NCI-H446 treated with DMSO at 0.1 percent for 48 hours (cell line): Measurements from ENCODE around the gene ZNF132.
"Not testable (repeated sequence)": the region's sequence is repeated elsewhere in the genome, so short reads cannot be mapped to it uniquely, and the experiment has no call there.

Experiments
- DNase-seq: peaks from one replicate; lab custom pipeline; 2025; lab: John Stamatoyannopoulos, UW

Gene ZNF132

DNA sequence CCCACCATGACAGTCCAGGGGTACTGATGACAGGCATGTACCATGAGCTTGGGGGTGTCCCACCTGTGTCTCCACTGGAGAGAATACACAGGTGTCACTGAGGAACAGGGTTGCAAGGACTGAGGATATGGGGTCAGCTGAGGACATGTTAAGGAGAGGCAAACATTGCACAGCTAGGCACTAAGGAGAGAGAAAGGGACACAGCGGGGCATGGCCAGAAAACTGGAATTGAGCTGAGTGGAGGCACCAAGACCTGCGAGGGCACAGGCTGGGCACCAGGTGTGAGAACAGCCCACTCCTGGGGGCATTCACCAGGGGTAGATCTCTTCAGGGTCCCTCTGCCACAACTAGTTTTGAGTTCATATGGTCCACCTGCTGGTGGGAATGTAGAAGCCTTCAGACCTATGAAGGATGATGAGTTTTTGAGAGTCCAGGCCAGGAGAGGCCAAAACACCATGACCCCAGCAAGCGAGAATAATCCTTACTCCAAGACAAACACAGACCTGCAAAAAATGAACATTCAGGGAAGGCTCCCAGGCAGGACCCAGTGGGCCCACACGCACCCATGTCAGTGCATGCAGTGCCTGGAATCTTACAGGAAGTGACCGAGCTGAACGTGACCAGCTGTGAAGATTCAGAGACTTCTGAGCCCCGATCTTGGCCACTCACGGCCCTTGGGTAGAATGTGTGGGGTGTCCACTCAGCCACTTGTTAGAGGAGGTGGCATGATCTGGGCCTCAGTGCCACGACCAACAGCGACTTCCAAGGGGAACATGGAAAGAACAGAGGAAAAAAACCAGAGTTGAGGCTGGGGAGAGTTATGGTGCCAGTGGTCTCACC lies 32.9 kb downstream of the ZNF132 start:
- DNase-seq = no peak

DNA sequence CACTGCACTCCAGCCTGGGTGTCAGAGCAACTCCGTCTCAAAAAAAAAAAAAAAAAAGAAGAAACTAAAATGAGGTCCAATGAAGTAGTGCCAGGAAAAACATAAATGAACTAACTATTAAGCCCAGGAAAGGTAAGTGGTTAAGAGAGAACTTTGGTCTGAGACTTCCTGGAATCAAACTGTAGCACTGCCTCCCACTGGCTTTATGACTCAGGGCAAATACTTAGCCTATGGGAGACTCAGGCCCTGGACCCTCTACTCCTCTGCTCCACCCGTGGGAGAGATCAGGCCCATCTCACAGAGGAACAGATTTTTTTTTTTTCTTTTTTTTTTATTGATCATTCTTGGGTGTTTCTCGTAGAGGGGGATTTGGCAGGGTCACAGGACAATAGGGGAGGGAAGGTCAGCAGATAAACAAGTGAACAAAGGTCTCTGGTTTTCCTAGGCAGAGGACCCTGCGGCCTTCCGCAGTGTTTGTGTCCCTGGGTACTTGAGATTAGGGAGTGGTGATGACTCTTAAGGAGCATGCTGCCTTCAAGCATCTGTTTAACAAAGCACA lies 36.0 kb downstream of the ZNF132 start:
- not testable (repeated sequence) for DNase-seq

DNA sequence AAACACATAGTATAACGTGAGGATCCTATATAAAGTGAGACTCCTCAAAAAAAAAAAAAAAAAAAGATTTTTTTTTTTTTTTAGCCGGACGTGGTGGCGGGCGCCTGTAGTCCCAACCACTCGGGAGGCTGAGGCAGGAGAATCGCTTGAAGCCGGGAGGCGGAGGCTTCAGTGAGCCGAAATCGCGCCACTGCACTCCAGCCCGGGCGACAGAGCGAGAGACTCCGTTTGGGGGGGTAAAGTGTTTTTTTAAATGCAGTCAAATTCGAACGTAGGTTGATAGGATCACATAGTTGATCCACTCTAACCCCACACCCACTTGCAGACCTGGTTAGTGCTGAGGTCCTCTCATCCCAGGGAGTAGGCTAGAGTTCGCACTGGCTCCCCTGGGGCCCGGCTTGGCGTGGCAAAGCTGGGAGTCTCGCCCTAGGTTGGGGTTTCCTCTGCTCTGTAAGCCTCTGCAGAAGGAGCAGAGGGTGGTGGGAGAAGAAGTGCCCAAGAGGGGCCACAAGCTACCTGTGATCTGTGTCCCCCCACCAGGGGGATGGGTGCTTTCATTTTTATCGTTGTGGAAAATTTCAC lies 38.0 kb downstream of the ZNF132 start:
- no peak for DNase-seq

DNA sequence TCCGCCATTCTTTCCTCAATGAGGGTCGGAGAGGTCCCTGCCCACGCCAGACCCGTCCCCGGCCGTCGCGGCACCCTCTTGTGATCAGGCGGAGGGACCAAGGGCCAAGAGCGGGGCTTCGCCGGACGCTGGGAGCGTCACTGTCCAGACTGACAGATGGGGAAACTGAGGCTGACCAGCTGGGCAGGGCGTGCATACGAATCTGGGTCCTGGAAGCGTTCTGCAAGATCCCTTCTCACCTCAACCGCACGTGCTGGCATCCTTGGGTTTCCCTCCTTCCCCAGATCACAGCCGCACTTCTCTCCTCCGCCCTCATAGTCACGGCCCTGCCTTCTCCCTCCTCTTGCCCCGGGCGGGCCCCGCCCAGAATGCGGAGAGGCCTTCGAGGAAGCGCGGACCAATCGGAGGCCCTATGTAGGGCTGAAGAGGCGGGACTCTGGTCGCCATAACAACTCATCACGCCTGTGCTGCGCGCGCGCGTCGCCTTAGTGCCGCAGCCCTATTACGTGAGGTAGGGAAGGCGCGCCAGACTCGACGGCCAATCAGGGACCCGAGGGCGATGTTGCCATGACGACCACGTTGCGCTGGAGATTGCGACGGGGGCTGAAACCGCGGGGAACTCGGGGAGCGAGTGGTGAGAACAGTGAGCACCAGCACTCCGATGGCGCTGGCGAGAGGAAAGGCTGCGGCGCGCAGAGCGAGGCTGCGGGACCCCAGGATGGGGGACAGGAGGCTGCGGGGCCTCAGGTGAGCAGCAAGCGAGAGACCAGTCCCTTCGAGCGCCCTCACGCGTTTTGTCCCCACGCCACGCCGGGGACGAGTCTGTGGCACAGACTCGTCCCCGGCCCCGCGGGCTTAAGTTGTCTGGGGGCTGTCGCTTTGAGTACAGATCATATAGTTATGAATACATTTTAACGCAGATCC lies 38.8 kb downstream of the ZNF132 start:
- peak; percentile 99 for DNase-seq

DNA sequence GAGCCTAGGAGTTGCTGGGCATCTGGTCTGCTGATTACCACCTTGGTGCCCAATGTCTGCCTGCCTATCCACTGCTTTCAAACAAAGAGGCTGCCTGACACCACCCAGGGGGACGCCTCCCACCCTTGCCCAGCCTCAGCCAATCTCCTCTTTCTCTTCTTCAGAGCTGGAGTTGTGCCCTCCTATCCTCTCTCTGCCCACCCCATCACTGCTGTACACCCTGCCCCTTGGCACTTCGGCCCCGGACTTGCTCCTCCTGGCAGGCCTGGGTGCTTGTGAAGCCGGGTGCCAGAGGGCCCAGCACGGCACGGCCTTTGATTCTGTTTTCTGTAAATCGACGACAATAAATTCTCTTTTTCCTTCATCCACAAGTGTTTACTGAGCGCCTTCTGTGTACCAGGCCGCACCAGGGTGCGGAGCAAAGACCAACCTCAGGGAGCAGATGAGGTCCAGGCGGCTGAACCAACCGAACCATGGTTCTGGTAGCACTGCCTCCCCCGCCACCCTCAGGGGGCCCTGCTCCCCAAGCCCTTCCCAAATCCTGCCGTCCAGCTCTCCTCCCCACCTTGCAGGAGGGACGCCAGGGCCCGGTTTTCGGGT lies 39.5 kb downstream of the ZNF132 start:
- DNase-seq = peak; percentile 84

DNA sequence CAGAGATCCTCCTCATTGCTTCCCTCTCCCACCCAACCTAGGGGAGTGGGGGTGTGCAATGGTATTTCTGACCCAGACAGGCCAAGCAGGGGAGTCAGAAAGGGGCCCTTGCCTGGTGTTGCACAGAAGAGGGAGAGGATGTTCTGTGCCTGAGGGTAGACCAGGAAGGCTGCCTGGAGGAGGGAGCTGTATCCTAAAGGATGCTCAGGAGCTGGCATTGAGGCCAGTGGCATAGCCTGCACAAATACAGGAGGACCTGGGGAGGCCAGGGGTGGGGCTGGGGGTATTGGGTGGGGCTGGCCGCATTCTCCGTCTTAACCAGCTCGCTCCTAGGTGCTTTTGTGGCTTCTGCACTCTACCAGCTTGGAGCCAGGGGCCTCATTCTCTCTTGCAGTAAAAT lies 40.0 kb downstream of the ZNF132 start:
- DNase-seq = no peak

DNA sequence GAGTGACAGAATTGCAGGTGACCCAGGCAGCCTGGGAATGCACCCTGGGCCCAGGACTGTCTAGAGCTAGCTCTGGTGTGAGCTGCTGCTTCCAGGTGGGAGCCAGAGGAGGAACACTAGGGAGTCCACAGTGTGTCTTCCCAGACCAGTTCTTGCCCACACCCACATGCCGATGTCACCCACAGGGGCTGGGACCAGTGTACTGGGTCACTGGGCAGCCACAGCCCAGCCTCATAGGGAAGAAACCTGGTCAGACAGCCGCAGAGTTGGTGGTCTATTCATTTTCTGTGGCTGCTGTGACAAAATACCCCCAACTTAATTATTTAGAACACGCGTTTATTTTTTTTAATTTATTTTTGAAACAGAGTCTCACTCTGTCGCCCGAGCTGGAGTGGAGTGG lies 41.4 kb downstream of the ZNF132 start:
- no peak for DNase-seq

DNA sequence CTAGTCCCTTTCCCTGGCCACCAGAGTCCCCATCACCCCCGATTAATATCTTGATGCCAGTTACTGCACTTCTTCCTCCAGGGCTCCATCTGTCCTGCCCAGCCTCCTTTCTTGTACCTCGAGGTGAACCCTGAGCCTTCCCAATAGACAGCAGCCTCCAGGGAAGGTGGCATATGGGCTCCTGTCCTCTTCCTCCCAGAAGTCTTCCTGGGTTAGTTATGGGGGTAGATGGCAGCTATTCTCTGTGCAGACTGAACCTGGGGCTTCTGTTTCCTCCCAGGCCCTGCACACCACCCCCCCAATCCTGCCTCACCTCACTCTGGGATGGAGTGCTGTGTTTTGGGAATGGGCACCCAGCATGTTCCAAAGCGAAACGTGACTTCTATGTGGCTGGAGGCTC lies 41.9 kb downstream of the ZNF132 start:
- no peak for DNase-seq

DNA sequence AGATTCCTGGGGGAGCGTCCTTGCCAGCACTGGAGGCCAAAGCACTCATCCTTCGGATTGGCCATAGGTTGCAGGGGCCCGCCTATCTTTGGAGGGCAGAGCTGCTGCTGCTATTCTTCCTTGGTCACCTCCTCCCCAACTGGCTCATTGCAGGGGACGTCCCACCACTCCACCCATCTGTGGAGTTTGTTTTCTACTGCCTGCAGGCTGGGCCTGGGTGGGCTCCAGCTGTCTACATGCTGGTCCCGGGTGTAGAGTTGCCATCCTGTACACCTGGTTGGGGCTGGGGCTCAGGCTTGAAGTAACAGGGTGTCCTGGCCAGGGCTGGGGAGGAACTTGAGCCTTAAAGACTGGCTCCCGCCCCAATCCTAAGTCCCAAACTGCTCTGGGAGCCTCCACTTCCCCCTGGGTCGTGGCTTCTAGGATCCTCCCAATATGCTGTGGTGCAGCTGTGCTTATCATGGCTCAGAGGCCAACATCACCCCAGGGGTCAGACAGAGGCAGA lies 42.4 kb downstream of the ZNF132 start:
- no peak for DNase-seq

DNA sequence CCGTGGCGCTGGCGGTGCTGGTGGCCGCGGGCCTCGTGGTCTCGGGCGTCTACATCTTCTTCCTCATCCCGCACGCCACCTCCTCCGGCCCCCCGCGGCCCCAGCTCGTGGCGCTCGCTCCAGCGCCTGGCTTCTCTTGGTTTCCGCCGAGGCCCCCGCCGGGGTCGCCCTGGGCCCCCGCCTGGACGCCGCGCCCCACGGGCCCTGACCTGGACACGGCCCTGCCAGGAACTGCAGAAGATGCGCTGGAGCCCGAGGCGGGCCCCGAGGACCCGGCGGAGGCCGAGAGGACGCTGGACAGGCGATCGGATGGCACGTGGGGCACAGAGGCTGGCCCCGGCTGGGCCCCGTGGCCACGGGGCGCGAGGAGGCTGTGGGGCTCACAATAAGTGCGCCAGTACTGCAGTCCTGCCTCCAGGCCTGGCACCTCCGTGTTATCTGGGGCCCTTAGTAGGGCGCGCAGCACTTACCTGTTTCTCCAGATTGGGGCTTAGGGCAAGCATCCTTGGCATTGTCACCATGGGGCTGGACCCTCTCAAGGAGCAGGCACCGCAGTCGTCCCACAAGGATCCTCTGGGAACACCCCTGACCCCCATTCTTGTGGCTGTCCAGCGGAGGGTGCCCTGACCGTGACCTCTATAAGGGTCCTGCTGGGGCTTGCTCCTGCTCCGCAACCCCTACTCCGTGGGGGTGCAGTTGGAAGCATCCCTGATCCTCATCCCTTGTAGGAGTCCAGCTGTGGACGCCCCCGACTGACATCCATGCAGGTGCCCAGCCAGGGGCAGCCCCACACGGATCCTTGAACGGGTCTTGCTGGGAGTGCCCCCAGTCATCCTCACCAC lies 43.0 kb downstream of the ZNF132 start:
- DNase-seq = no peak

DNA sequence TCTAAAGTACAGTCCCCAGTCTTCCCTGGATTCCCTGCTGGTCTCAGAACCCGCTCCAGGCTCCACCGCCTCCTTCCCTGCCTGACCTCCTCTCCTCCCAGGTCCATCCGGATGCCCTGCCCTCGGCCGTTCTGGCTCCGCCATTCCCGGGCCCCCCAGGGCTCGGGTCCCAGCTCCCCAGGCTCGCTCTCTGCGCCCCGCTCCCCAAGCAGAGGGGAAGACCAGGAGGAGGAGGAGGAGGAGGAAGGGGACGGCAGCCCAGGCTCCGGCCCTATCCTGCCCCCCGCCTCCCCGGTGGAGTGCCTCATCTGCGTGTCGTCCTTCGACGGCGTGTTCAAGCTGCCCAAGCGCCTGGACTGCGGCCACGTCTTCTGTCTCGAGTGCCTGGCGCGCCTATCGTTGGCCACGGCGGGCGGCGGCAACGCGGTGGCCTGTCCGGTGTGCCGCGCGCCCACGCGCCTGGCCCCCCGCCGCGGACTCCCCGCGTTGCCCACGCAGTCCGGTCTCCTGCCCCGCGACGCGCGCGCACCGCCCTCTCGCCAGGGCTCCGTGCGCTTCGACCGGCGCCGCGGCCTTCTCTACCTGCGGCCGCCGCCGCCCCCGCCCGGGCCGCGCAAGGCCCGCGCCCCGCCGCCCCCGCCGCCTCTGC lies 43.9 kb downstream of the ZNF132 start:
- DNase-seq = no peak

DNA sequence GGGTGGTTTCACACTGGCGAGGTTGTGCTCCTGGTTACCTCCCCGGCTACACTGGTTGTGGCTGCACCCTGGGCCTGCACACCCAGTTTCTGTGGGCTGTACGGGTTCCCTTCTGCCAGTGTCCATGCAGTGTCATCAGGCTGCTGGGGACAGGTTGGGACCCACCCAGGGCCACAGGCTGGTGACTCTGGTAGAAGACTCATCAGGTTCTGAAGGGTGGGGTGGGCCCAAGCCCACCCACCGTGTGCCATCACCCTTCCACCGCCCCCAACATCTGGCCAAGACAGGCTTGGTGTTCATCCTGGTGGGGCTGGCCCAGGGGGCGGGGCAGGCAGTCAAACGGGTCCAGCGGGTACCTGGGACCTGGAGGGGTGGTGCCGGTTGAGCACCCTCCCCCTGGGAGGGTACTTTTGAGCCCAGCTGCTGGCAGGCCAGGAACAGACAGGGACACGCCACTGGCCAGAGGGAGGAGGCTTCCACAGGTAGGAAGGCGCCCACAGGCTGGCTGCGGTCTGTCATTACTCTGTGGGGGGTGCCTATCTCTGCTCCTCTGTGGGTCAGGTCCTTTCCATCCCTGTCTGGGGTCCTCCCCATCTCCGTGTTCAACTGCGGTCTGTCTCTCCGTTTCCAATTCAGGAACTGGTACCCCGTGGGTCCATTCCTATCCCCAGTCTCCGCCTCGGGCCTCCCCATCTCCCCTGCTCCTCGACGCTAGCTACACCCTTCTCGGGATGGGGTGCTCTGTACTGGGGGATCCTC lies 44.6 kb downstream of the ZNF132 start, which contains the start of gene RNF225:
RNF225 (plus strand) TSS at position 437 of the 759 bp plus-strand sequence. CDS start 434 bp downstream, outside the sequence.
- no peak for DNase-seq

DNA sequence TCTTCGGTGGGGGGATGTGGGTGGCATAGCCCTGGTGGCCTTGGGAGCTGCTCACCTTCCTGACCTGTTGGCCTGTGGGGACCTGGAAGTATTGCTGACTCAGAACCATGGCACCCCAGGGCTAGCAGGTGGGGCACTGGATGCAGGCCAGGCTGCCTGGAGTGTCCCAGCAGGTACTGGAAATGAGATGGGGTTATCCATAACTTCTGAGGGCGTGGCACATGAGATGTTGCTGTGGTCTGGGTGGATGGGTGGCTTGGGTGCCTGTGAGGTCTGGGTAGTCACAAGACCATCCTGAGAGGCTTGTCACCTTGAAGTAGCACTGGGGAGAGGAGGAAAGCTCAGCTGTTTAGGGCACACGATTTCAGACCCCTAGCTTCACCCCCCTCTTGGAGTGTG lies 45.1 kb downstream of the ZNF132 start:
- DNase-seq = no peak

DNA sequence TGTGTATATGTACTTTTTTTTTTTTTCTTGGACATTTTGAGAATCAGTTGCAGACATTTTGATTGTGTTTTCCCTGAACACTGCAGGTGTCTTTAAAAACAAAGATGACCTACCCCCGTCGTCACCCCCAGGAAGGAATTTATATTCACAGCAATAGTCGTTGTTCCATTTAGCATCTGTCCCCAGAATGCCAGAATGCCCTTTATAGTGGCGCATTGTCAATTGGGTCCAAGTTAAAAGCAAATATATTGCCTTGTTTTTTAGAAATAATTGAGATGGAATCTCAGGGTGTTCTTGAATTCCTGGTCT lies 46.3 kb downstream of the ZNF132 start:
- no peak for DNase-seq

DNA sequence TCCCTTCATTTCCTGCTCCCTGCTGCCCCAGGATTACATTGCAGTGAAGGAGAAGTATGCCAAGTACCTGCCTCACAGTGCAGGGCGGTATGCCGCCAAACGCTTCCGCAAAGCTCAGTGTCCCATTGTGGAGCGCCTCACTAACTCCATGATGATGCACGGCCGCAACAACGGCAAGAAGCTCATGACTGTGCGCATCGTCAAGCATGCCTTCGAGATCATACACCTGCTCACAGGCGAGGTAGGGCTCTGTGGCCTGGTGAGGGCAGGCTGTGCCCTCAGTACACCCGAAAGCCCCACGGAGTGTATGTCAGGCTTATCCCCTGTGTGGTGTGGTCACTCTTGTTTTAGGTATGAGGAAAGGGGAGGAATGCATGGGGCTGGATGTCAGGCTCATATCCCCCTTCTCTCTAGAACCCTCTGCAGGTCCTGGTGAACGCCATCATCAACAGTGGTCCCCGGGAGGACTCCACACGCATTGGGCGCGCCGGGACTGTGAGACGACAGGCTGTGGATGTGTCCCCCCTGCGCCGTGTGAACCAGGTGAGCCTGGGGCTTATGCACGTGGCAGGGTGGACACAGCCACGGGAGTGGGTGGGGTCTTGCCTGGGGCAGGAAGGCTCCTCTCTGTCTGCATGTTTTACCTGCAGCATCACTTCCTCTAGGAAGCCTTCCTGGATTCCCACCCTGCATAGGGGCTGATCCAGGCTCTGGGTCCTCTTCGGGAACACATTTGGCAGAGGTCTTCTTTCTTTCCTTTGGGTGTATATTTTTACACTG lies 46.8 kb downstream of the ZNF132 start:
- DNase-seq = no peak

DNA sequence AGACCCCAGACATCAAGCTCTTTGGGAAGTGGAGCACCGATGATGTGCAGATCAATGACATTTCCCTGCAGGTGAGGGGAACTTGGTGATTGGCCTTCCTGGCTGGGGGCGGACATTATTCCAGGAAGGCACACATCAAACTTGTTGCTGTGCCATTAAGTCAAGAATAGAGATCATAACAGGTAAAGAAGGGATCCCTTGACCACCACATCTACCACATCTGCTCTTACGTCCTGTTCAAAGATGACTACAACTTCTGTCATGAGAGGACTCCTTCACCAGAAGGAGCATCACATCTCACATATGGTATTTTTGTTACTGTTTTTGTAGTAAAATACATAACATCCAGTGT lies 51.8 kb downstream of the ZNF132 start:
- no peak for DNase-seq

DNA sequence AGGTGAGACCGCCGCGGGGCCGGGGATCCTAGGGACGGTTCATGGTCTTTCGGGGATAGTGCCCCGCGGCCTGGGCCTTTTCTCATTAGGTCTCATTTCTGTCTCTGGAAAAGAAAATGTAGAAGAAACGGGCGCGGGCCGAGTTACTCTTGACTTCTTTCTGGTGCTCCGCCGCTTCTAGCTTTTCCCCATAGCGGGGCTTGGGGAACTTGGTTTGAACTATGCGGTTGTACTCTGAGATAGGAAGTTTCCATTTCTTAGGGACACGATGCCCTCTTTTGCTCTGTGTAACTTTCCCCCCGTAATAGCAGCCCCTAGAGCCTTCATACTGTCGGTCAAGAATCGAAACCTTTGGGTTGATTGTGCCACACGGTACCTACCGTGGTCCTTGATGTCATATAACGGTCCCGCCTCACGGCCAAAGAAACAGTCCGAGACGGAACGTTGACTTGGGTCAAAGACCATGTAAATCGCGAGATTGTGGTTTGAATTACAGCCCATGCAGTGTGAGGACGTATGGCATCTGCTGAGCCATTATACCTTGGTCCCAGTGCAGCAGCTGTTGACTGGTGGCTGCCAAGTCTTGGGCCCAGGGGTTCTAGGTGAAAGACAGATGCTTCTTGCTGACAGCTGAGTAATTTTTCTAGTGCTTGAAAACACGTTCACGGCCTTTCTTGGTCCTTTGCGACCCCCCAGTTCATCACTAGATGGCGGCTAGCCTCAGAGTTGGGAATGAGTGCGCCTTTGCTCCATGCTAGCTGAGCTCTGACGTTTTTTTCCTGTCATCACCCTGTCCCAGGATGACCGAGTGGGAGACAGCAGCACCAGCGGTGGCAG lies 52.4 kb downstream of the ZNF132 start:
- DNase-seq = no peak
